A673 (cell line): ENCODE results near the gene OR2D3. TPM values are rescaled to one million over a fixed set of nuclear protein-coding genes. Genes with fewer than 3 reads are reported as not detected.

Experiments
- BruUV-seq: library from RNA; stranded (reverse); fragments of 400-500 nt; replicated peaks from 2 replicates; lab custom pipeline; 2021; lab: Mats Ljungman, UMichigan
- CTCF ChIA-PET: fragments of 300-600 bp; sonication (Branson Sonifier 250); formaldehyde crosslinking; loops from one replicate; lab custom pipeline; 2022; ENCODE audit warnings: antibody characterized with exemption; lab: Charles Lee
- POLR2A ChIA-PET: fragments of 300-600 bp; sonication (Branson Sonifier 250); formaldehyde crosslinking; loops from one replicate; lab custom pipeline; 2022; ENCODE audit warnings: antibody characterized with exemption; ENCODE audit not compliant: low non-redundant PET; lab: Charles Lee
- DNase-seq: peaks from one replicate; pipeline ENCODE4 v3.0.0-alpha.2; 2015; ENCODE audit warnings: low spot score
- H3K27ac ChIP-seq: fragments of 200-600 bp; sonication (generic); 2 replicates; pipeline ENCODE4 v1.5.1; 2016; ENCODE audit warnings: mixed run types, low read depth, mild to moderate bottlenecking, mixed read lengths, antibody characterized with exemption, low read length; ENCODE audit not compliant: poor library complexity, severe bottlenecking
- H3K27me3 ChIP-seq: fragments of 200-600 bp; sonication (generic); replicated peaks from 2 replicates; pipeline ENCODE4 v1.6.1; 2017; ENCODE audit warnings: mixed run types, low read depth, mild to moderate bottlenecking, mixed read lengths, antibody characterized with exemption, low read length; ENCODE audit not compliant: insufficient read depth, poor library complexity
- H3K36me3 ChIP-seq: fragments of 200-600 bp; sonication (generic); 2 replicates; pipeline ENCODE4 v1.6.1; 2016; ENCODE audit warnings: mixed run types, mild to moderate bottlenecking, mixed read lengths, antibody characterized with exemption, low read length; ENCODE audit not compliant: insufficient read depth, poor library complexity, severe bottlenecking
- H3K4me1 ChIP-seq: fragments of 200-600 bp; sonication (generic); 2 replicates; pipeline ENCODE4 v1.6.1; 2017; ENCODE audit warnings: mixed run types, mild to moderate bottlenecking, mixed read lengths, antibody characterized with exemption, low read length; ENCODE audit not compliant: insufficient read depth, poor library complexity, severe bottlenecking
- H3K4me3 ChIP-seq: fragments of 200-600 bp; sonication (generic); 2 replicates; pipeline ENCODE4 v1.5.1; 2016; ENCODE audit warnings: low read depth, mixed run types, mild to moderate bottlenecking, mixed read lengths, low read length; ENCODE audit not compliant: poor library complexity, severe bottlenecking
- H3K9me3 ChIP-seq: fragments of 200-600 bp; sonication (generic); 2 replicates; pipeline ENCODE4 v1.6.1; 2016; ENCODE audit warnings: mixed run types, low read depth, mild to moderate bottlenecking, mixed read lengths, antibody characterized with exemption, low read length; ENCODE audit not compliant: poor library complexity, severe bottlenecking
- EZH2 ChIP-seq: fragments of 200-600 bp; sonication (generic); IDR thresholded peaks from 2 replicates; pipeline ENCODE4 v1.6.1; 2017; ENCODE audit warnings: borderline replicate concordance, low read depth, mild to moderate bottlenecking, mixed read lengths, antibody characterized with exemption, low read length; ENCODE audit not compliant: poor library complexity, severe bottlenecking
- intact Hi-C: fragments of 100-400 bp; cut with micrococcal nuclease; formaldehyde crosslinking; loops from one replicate; pipeline ENCODE4 v1.10.0; 2022; ENCODE audit not compliant: unreplicated experiment
- total RNA-seq: library from RNA; stranded (reverse); gene quantifications from 2 replicates; pipeline ENCODE4 v1.2.3, GENCODE V29; 2021
- TF ChIP-seq, protein P1 (sequence below): fragments of 300-800, 200-600 bp; sonication (generic); conservative IDR thresholded peaks from 2 replicates; pipeline ENCODE4 v1.5.1; 2017; ENCODE audit warnings: low read depth, mild to moderate bottlenecking, antibody characterized with exemption, low read length, moderate library complexity, mixed read lengths

Gene OR2D3
- total RNA-seq, 1 experiment from 2014 or later: not detected

DNA sequence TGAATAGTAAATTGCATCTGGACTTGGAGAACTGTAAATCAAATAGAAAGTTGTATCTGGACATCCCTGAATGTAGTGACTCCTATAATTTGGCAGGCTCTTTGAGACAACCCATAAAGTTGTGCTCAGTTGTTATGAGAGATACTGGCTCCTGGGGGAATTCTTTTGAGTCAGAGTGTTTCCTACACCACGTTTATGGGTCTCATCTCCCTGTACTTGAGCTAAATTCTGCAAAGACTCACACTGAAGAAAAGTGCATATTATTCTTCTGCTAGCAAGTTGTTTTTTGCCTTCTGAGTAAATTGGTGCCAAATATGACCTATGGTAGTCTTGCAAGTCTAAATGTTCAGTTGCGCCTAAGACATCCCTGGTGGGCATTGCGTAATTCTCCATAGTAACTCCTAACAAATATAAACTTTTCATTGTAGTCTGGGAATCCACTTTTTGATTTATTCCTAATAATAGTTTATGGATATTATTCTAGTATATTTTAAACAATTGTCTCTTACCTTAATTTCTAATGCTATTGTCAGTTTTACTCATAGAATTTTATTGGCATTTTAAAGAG is 10.4 kb downstream of the OR2D3 start:
- no peak for DNase-seq
- H3K4me3 ChIP-seq: no peak overlapping the region
- H3K9me3 ChIP-seq: no peaks in the 10 kb centered on the region
- intact Hi-C loops: no loop called here
- no peaks in the 10 kb centered on the region for H3K36me3 ChIP-seq
- ChIA-PET CTCF (no interaction called here), POLR2A (no interaction called here)
- TF ChIP-seq EZH2: no peak
- TF ChIP-seq, protein P1, sequence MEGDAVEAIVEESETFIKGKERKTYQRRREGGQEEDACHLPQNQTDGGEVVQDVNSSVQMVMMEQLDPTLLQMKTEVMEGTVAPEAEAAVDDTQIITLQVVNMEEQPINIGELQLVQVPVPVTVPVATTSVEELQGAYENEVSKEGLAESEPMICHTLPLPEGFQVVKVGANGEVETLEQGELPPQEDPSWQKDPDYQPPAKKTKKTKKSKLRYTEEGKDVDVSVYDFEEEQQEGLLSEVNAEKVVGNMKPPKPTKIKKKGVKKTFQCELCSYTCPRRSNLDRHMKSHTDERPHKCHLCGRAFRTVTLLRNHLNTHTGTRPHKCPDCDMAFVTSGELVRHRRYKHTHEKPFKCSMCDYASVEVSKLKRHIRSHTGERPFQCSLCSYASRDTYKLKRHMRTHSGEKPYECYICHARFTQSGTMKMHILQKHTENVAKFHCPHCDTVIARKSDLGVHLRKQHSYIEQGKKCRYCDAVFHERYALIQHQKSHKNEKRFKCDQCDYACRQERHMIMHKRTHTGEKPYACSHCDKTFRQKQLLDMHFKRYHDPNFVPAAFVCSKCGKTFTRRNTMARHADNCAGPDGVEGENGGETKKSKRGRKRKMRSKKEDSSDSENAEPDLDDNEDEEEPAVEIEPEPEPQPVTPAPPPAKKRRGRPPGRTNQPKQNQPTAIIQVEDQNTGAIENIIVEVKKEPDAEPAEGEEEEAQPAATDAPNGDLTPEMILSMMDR: no peak
- no peak overlapping the region for H3K27ac ChIP-seq
- no peaks in the 10 kb centered on the region for H3K4me1 ChIP-seq
- H3K27me3 ChIP-seq: peaks cover 35% of the 10 kb centered on the region
- no TSS peak for BruUV-seq

DNA sequence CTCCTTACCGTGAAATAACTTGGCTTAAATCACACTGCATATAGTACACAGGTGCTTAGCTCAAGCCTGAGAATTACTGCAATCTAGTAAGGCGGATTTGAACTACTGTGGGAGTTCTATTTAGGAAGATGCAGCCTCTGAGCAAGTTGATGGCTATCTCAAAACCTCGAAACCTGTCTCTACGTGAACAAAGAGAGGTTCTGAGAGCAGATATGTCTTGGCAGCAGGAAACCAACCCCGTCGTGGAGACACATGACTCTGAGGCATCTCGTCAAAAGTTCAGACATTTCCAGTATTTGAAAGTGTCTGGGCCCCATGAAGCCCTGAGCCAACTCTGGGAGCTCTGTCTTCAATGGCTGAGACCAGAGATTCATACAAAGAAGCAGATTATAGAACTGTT is 11.3 kb downstream of the OR2D3 start:
- Histone ChIP-seq H3K9me3 (no peaks in the 10 kb centered on the region), H3K4me1 (no peaks in the 10 kb centered on the region), H3K27me3 (peaks cover 26% of the 10 kb centered on the region), H3K4me3 (no peak overlapping the region), H3K36me3 (no peaks in the 10 kb centered on the region), H3K27ac (no peak overlapping the region)
- POLR2A ChIA-PET: no interaction called here
- BruUV-seq: no TSS peak
- CTCF ChIA-PET: no interaction called here
- no peak for DNase-seq
- intact Hi-C loops: no loop called here
- TF ChIP-seq, protein P1: no peak
- TF ChIP-seq EZH2: no peak

DNA sequence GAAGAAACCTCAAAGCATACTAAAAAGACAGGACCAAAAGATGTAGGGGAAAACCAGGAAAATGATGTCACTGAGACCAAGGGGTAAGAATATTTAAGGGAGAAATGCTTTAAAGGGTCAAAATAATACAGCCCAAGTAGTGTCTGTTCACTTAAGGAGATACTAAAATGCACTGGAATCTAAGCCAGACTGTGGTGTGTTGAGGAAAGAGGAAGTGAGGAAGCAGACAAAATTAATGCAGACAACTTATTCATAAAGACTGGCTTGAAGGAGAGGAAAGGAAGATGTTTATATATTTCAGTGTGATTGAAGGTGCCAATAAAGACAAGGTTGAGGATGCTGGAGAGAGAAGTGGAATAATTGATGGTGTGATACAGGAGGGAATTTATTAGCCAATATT is 21.2 kb downstream of the OR2D3 start:
- Histone ChIP-seq H3K4me3 (no peak overlapping the region), H3K36me3 (no peaks in the 10 kb centered on the region), H3K9me3 (no peaks in the 10 kb centered on the region), H3K4me1 (no peaks in the 10 kb centered on the region), H3K27me3 (no peaks in the 10 kb centered on the region), H3K27ac (no peak overlapping the region)
- ChIA-PET CTCF (no interaction called here), POLR2A (no interaction called here)
- intact Hi-C loops: no loop called here
- BruUV-seq: no TSS peak
- no peak for TF ChIP-seq EZH2
- TF ChIP-seq, protein P1: no peak
- no peak for DNase-seq
